Activated CD4-positive, alpha-beta T cell treated with anti-CD3 and anti-CD28 coated beads for 36 hours (primary cell): ENCODE data around the gene UBP1. TPM values are rescaled to one million over a fixed set of nuclear protein-coding genes. Genes with fewer than 3 reads are reported as not detected.
"Not testable (repeated sequence)": the region's sequence is repeated elsewhere in the genome, so short reads cannot be mapped to it uniquely, and the experiment has no call there.

Experiments used
- ATAC-seq: fragments of 200-7000 bp; cut with Tn5 transposase; one replicate; pipeline ENCODE4 v1.10.0; 2021; ENCODE audit warnings: mild to moderate bottlenecking, moderate library complexity
- CTCF ChIA-PET: fragments of 350-600 bp; sonication (Branson Sonifier 250); formaldehyde crosslinking; loops from one replicate; lab custom pipeline; 2021; ENCODE audit warnings: antibody characterized with exemption; lab: Charles Lee
- POLR2A ChIA-PET: fragments of 350-600 bp; sonication (Branson Sonifier 250); formaldehyde crosslinking; loops from one replicate; lab custom pipeline; 2021; ENCODE audit warnings: antibody characterized with exemption, inconsistent platforms; lab: Charles Lee
- DNase-seq: peaks from one replicate; pipeline ENCODE4 v3.0.0-alpha.2; 2020
- H3K27ac Mint-ChIP-seq: one replicate; pipeline ENCODE4 v1.8.0; 2021; ENCODE audit warnings: mixed read lengths
- H3K27me3 Mint-ChIP-seq: one replicate; pipeline ENCODE4 v1.8.0; 2021; ENCODE audit warnings: mixed read lengths
- H3K36me3 Mint-ChIP-seq: one replicate; pipeline ENCODE4 v1.8.0; 2021; ENCODE audit warnings: low read depth, mixed read lengths
- H3K4me1 Mint-ChIP-seq: one replicate; pipeline ENCODE4 v1.8.0; 2021; ENCODE audit warnings: mixed read lengths
- H3K4me3 Mint-ChIP-seq: one replicate; pipeline ENCODE4 v1.8.0; 2021; ENCODE audit warnings: mild to moderate bottlenecking, moderate library complexity, mixed read lengths
- H3K9me3 Mint-ChIP-seq: one replicate; pipeline ENCODE4 v1.8.0; 2021; ENCODE audit warnings: low read depth, mixed read lengths
- intact Hi-C, 2 experiments: fragments of 100-400 bp; cut with DNase I in 1 of 2; cut with micrococcal nuclease in 1 of 2; formaldehyde crosslinking; loops; one replicate each; pipeline versions ENCODE4 v1.14.2 to v1.15.1; 2022 to 2024; cut with DNase I, micrococcal nuclease
- total RNA-seq, 2 experiments: library from RNA; stranded (reverse); gene quantifications; one replicate each; pipeline ENCODE4 v1.2.3, GENCODE V29; 2021

UBP1 gene
- total RNA-seq, 2 experiments from 2014 or later = 54.8 to 66.0 TPM

GRCh38 chr3:33453331-33453761, 13.1 kb upstream of the UBP1 start:
- peaks cover 2% of the 10 kb centered on the region for H3K27me3 Mint-ChIP-seq
- H3K9me3 Mint-ChIP-seq = peaks cover 14% of the 10 kb centered on the region
- no peak for DNase-seq
- intact Hi-C loops = no loop called here
- POLR2A ChIA-PET = no interaction called here
- H3K27ac Mint-ChIP-seq = no peak overlapping the region
- ATAC-seq = no peak
- H3K4me3 Mint-ChIP-seq = no peak overlapping the region
- H3K36me3 Mint-ChIP-seq = peaks cover 17% of the 10 kb centered on the region
- CTCF ChIA-PET = no interaction called here
- peaks cover 4% of the 10 kb centered on the region for H3K4me1 Mint-ChIP-seq

GRCh38 chr3:33451994-33452393, 11.8 kb upstream of the UBP1 start:
- H3K9me3 Mint-ChIP-seq, H3K27ac Mint-ChIP-seq, H3K4me1 Mint-ChIP-seq, ATAC-seq, intact Hi-C loops, H3K27me3 Mint-ChIP-seq, CTCF ChIA-PET, POLR2A ChIA-PET, DNase-seq, H3K4me3 Mint-ChIP-seq: not testable (repeated sequence)
- H3K36me3 Mint-ChIP-seq = peaks cover 12% of the 10 kb centered on the region

GRCh38 chr3:33447958-33448357, 7.8 kb upstream of the UBP1 start:
- no peak overlapping the region for H3K4me3 Mint-ChIP-seq
- ChIA-PET CTCF (no interaction called here), POLR2A (no interaction called here)
- ATAC-seq (no peak), DNase-seq (no peak)
- H3K9me3 Mint-ChIP-seq = no peaks in the 10 kb centered on the region
- H3K27me3 Mint-ChIP-seq = no peaks in the 10 kb centered on the region
- peaks cover 15% of the 10 kb centered on the region for H3K4me1 Mint-ChIP-seq
- H3K27ac Mint-ChIP-seq = no peak overlapping the region
- intact Hi-C loops = loop anchor here in 1 of 2 experiments (10.0 kb wide), 1 partner anchor 1343 kb away; the partner anchor contains the start of gene GPD1L
- H3K36me3 Mint-ChIP-seq = no peaks in the 10 kb centered on the region

GRCh38 chr3:33447256-33447625, 7.0 kb upstream of the UBP1 start:
- ATAC-seq, H3K36me3 Mint-ChIP-seq, H3K27ac Mint-ChIP-seq, H3K27me3 Mint-ChIP-seq, H3K9me3 Mint-ChIP-seq, DNase-seq, POLR2A ChIA-PET, CTCF ChIA-PET: not testable (repeated sequence)
- Mint-ChIP-seq H3K4me1 (peaks cover 15% of the 10 kb centered on the region), H3K4me3 (peak overlapping the region; percentile 74)
- intact Hi-C loops = loop anchor here in 1 of 2 experiments (10.0 kb wide), 1 partner anchor 1342 kb away; the partner anchor contains the start of gene GPD1L

- peaks cover 6% of the 10 kb centered on the region for H3K36me3 Mint-ChIP-seq
- peak overlapping the region; percentile 100 for H3K27ac Mint-ChIP-seq
- intact Hi-C loops = loop anchor here in 1 of 2 experiments (5.0 to 10.0 kb wide), 3 partner anchors 480 to 1337 kb away; partner anchors contain the start of genes DYNC1LI1 and GPD1L
- ATAC-seq (no peak), DNase-seq (no peak)
- peak overlapping the region; percentile 91 for H3K4me3 Mint-ChIP-seq
- CTCF ChIA-PET = interaction anchor here (0.7 to 1.9 kb wide), 3 partner anchors 28 to 494 kb away, joined by 3 to 12 read pairs (median 3); no protein-coding TSS in a partner anchor
- no peaks in the 10 kb centered on the region for H3K9me3 Mint-ChIP-seq
- POLR2A ChIA-PET = no interaction called here
- no peaks in the 10 kb centered on the region for H3K27me3 Mint-ChIP-seq
- H3K4me1 Mint-ChIP-seq = peaks cover 31% of the 10 kb centered on the region
These were observed 2.0 kb upstream of the UBP1 start for GRCh38 chr3:33442190-33442589.

GRCh38 chr3:33441225-33441976, 1.2 kb upstream of the UBP1 start:
- no peak for DNase-seq
- Mint-ChIP-seq H3K27me3 (no peaks in the 10 kb centered on the region), H3K36me3 (peaks cover 10% of the 10 kb centered on the region), H3K9me3 (no peaks in the 10 kb centered on the region), H3K4me3 (peak overlapping the region; percentile 91), H3K27ac (peak overlapping the region; percentile 100), H3K4me1 (peaks cover 31% of the 10 kb centered on the region)
- peak; percentile 4 for ATAC-seq
- CTCF ChIA-PET = interaction anchor here (0.7 to 1.9 kb wide), 5 partner anchors 14 to 493 kb away, joined by 3 to 12 read pairs (median 3); no protein-coding TSS in a partner anchor
- intact Hi-C loops = loop anchor here (2.0 to 10.0 kb wide), 6 partner anchors 345 to 1337 kb away; partner anchors contain the start of genes DYNC1LI1 (in 1 of the 2), GLB1 (in 1 of the 2), GPD1L (in 1 of the 2) and PDCD6IP (in 1 of the 2)
- POLR2A ChIA-PET = interaction anchor here (0.5 to 1.1 kb wide), 5 partner anchors 14 to 1070 kb away, joined by 3 to 8 read pairs (median 4); no protein-coding TSS in a partner anchor

GRCh38 chr3:33439546-33440327, 468 bp downstream of the UBP1 start:
- peak overlapping the region; percentile 95 for H3K4me3 Mint-ChIP-seq
- H3K36me3 Mint-ChIP-seq = peaks cover 10% of the 10 kb centered on the region
- peaks cover 40% of the 10 kb centered on the region for H3K4me1 Mint-ChIP-seq
- ATAC-seq (peak; percentile 3), DNase-seq (peak; percentile 75)
- peak overlapping the region; percentile 92 for H3K27ac Mint-ChIP-seq
- intact Hi-C loops = loop anchor here (1.0 to 10.0 kb wide), 14 partner anchors 23 to 1335 kb away; partner anchors contain the start of genes CLASP2 (in 2 of the 2), CRTAP (in 2 of the 2), PDCD6IP (in 2 of the 2) and CCR4 (in 1 of the 2)
- H3K27me3 Mint-ChIP-seq = no peaks in the 10 kb centered on the region
- POLR2A ChIA-PET = interaction anchor here (0.9 to 1.1 kb wide), 2 partner anchors 12 to 359 kb away, joined by 4 to 8 read pairs; partner anchors contain the start of gene PDCD6IP
- H3K9me3 Mint-ChIP-seq = no peaks in the 10 kb centered on the region
- CTCF ChIA-PET = interaction anchor here (0.6 to 1.6 kb wide), 5 partner anchors 12 to 744 kb away, joined by 3 to 9 read pairs (median 3); no protein-coding TSS in a partner anchor

GRCh38 chr3:33438881-33439545, 1.2 kb downstream of the UBP1 start:
- intact Hi-C loops = loop anchor here (2.0 to 10.0 kb wide), 4 partner anchors 22 to 487 kb away; partner anchors contain the start of genes CCR4 (in 1 of the 2), CLASP2 (in 1 of the 2) and CRTAP (in 1 of the 2)
- H3K4me1 Mint-ChIP-seq = peaks cover 43% of the 10 kb centered on the region
- no peaks in the 10 kb centered on the region for H3K9me3 Mint-ChIP-seq
- H3K27me3 Mint-ChIP-seq = no peaks in the 10 kb centered on the region
- H3K27ac Mint-ChIP-seq = peak overlapping the region; percentile 92
- ChIA-PET POLR2A (interaction anchor here (0.7 kb wide), 1 partner anchor 306 kb away, joined by 5 read pairs; no protein-coding TSS in a partner anchor), CTCF (interaction anchor here (0.5 to 1.1 kb wide), 5 partner anchors 13 to 744 kb away, joined by 3 to 4 read pairs (median 3); no protein-coding TSS in a partner anchor)
- ATAC-seq (no peak), DNase-seq (no peak)
- H3K4me3 Mint-ChIP-seq = peak overlapping the region; percentile 95
- peaks cover 10% of the 10 kb centered on the region for H3K36me3 Mint-ChIP-seq

GRCh38 chr3:33438284-33438668, 1.9 kb downstream of the UBP1 start:
- DNase-seq = no peak
- ATAC-seq = no peak

More at GRCh38 chr3:33438284-33438668, 1.9 kb downstream of the UBP1 start:
- Mint-ChIP-seq H3K4me3 (peak overlapping the region; percentile 95), H3K27ac (peak overlapping the region; percentile 92), H3K9me3 (no peaks in the 10 kb centered on the region), H3K27me3 (no peaks in the 10 kb centered on the region), H3K4me1 (peaks cover 50% of the 10 kb centered on the region), H3K36me3 (peaks cover 10% of the 10 kb centered on the region)
- ChIA-PET POLR2A (interaction anchor here (0.7 kb wide), 1 partner anchor 306 kb away, joined by 5 read pairs; no protein-coding TSS in a partner anchor), CTCF (interaction anchor here (0.5 to 1.8 kb wide), 6 partner anchors 9 to 101 kb away, joined by 3 to 5 read pairs (median 3); no protein-coding TSS in a partner anchor)
- intact Hi-C loops = loop anchor here (2.0 to 10.0 kb wide), 4 partner anchors 21 to 486 kb away; partner anchors contain the start of genes CCR4 (in 1 of the 2), CLASP2 (in 1 of the 2) and CRTAP (in 1 of the 2)
